HG02884 (cell line): ENCODE measurements around the gene USP17L10.
"Not testable (repeated sequence)": the region's sequence is repeated elsewhere in the genome, so short reads cannot be mapped to it uniquely, and the experiment has no call there.

Experiments used
- ATAC-seq: cut with Tn5 transposase; IDR thresholded peaks from one replicate; pipeline ENCODE4 v1.9.1; 2021; ENCODE audit warnings: mild to moderate bottlenecking, moderate library complexity; ENCODE audit not compliant: unreplicated experiment

The USP17L10 gene

GRCh38 chr4:9210357-9210756, at the start of gene USP17L10:
TSS of gene USP17L10 (plus strand) at chr4:9210657. CDS start at chr4:9210657, 0 bp downstream.
- not testable (repeated sequence) for ATAC-seq

GRCh38 chr4:9165990-9166389, 44.5 kb upstream of the USP17L10 start:
- ATAC-seq, result not testable (repeated sequence)

- not testable (repeated sequence) for ATAC-seq
Observed at GRCh38 chr4:9169791-9170459, 40.5 kb upstream of the USP17L10 start, which contains the start of gene FAM90A26. TSS of gene FAM90A26 (plus strand) at chr4:9170409. CDS start at chr4:9173173, 2,764 bp downstream.

- ATAC-seq, result not testable (repeated sequence)
Observed at GRCh38 chr4:9214701-9215100, 4.2 kb downstream of the USP17L10 start.

GRCh38 chr4:9215105-9215504, 4.6 kb downstream of the USP17L10 start, which contains the start of gene USP17L11:
TSS of gene USP17L11 (plus strand) at chr4:9215405. CDS start at chr4:9215405, 0 bp downstream.
- ATAC-seq, result not testable (repeated sequence)

GRCh38 chr4:9219852-9220251, 9.4 kb downstream of the USP17L10 start, which contains the start of gene USP17L12:
TSS of gene USP17L12 (plus strand) at chr4:9220152. CDS start at chr4:9220152, 0 bp downstream.
- ATAC-seq, result not testable (repeated sequence)

- not testable (repeated sequence) for ATAC-seq
Observed at GRCh38 chr4:9224596-9224995, 14.1 kb downstream of the USP17L10 start, which contains the start of gene USP17L13. TSS of gene USP17L13 (plus strand) at chr4:9224896. CDS start at chr4:9224896, 0 bp downstream.

- not testable (repeated sequence) for ATAC-seq
Observed at GRCh38 chr4:9230249-9230648, 19.8 kb downstream of the USP17L10 start.

- not testable (repeated sequence) for ATAC-seq
Observed at GRCh38 chr4:9234085-9234484, 23.6 kb downstream of the USP17L10 start, which contains the start of gene USP17L15. TSS of gene USP17L15 (plus strand) at chr4:9234385. CDS start at chr4:9234385, 0 bp downstream.

GRCh38 chr4:9238461-9238860, 28.0 kb downstream of the USP17L10 start:
- ATAC-seq, result not testable (repeated sequence)

- not testable (repeated sequence) for ATAC-seq
Observed at GRCh38 chr4:9243579-9243978, 33.1 kb downstream of the USP17L10 start, which contains the start of gene USP17L17. TSS of gene USP17L17 (plus strand) at chr4:9243879. CDS start at chr4:9243879, 0 bp downstream.

GRCh38 chr4:9247953-9248680, 37.7 kb downstream of the USP17L10 start, which contains the start of gene USP17L18:
TSS of gene USP17L18 (plus strand) at chr4:9248630. CDS start at chr4:9248630, 0 bp downstream.
- ATAC-seq, result not testable (repeated sequence)

- not testable (repeated sequence) for ATAC-seq
Observed at GRCh38 chr4:9253078-9253477, 42.6 kb downstream of the USP17L10 start, which contains the start of gene USP17L19. TSS of gene USP17L19 (plus strand) at chr4:9253378. CDS start at chr4:9253378, 0 bp downstream.

- not testable (repeated sequence) for ATAC-seq
Observed at GRCh38 chr4:9257824-9258223, 47.4 kb downstream of the USP17L10 start, which contains the start of gene USP17L20. TSS of gene USP17L20 (plus strand) at chr4:9258124. CDS start at chr4:9258124, 0 bp downstream.
